HG02840 (cell line): ENCODE results near the gene NUDT13.

ENCODE experiments used
- ATAC-seq: cut with Tn5 transposase; IDR thresholded peaks from one replicate; pipeline ENCODE4 v1.9.1; 2021; ENCODE audit warnings: mild to moderate bottlenecking, moderate library complexity, moderate number of reproducible peaks; ENCODE audit not compliant: unreplicated experiment, low FRiP score

NUDT13 gene

GRCh38 chr10:73110345-73110849 lies at the start of gene NUDT13:
NUDT13 (plus strand) TSS chr10:73110455; CDS start chr10:73114366, 3,911 bp downstream.
- ATAC-seq = no peak

- no peak for ATAC-seq
These were observed 49.3 kb upstream of the NUDT13 start for GRCh38 chr10:73060738-73061635.

- no peak for ATAC-seq
These were observed 48.5 kb upstream of the NUDT13 start for GRCh38 chr10:73061743-73062142.

GRCh38 chr10:73065441-73065840 lies 44.8 kb upstream of the NUDT13 start:
- no peak for ATAC-seq

- no peak for ATAC-seq
These were observed 36.6 kb upstream of the NUDT13 start for GRCh38 chr10:73073627-73074026.

- no peak for ATAC-seq
These were observed 34.4 kb upstream of the NUDT13 start for GRCh38 chr10:73075829-73076228.

- no peak for ATAC-seq
These were observed 33.7 kb upstream of the NUDT13 start for GRCh38 chr10:73076360-73077183.

- no peak for ATAC-seq
These were observed 30.3 kb upstream of the NUDT13 start for GRCh38 chr10:73079779-73080541.

- no peak for ATAC-seq
These were observed 27.0 kb upstream of the NUDT13 start for GRCh38 chr10:73083221-73083620.

GRCh38 chr10:73084209-73084608 lies 26.0 kb upstream of the NUDT13 start:
- ATAC-seq = no peak

GRCh38 chr10:73086816-73087215 lies 23.4 kb upstream of the NUDT13 start:
- no peak for ATAC-seq

- no peak for ATAC-seq
These were observed 22.0 kb upstream of the NUDT13 start for GRCh38 chr10:73088304-73088703.

- no peak for ATAC-seq
These were observed 17.4 kb upstream of the NUDT13 start for GRCh38 chr10:73092830-73093229.

- no peak for ATAC-seq
These were observed 16.1 kb upstream of the NUDT13 start for GRCh38 chr10:73093922-73094850.

GRCh38 chr10:73094986-73095480 lies 15.2 kb upstream of the NUDT13 start:
- no peak for ATAC-seq

GRCh38 chr10:73095481-73096021 lies 14.7 kb upstream of the NUDT13 start:
- ATAC-seq = no peak

GRCh38 chr10:73096041-73096448 lies 14.2 kb upstream of the NUDT13 start:
- ATAC-seq = peak; percentile 19

- ATAC-seq = peak; percentile 84
These were observed 13.6 kb upstream of the NUDT13 start, which contains the start of gene P4HA1 for GRCh38 chr10:73096449-73097304. P4HA1 (minus strand) TSS chr10:73096866; CDS start chr10:73074883, 21,983 bp downstream.
